Fibroblast of villous mesenchyme (primary cell): Measurements from ENCODE around the gene PYGL. TPM values are rescaled to one million over a fixed set of nuclear protein-coding genes. Genes with fewer than 3 reads are reported as not detected.

Source experiments
- DNase-seq: peaks from one replicate; pipeline ENCODE4 v3.0.0-alpha.2; 2010; ENCODE audit warnings: low read depth
- H3K4me3 ChIP-seq: 2 replicates; pipeline ENCODE4 v1.5.1; 2011; ENCODE audit warnings: low read depth, mild to moderate bottlenecking, low read length
- CTCF ChIP-seq: IDR thresholded peaks from 2 replicates; pipeline ENCODE4 v1.5.1; 2012; ENCODE audit warnings: low read depth, mild to moderate bottlenecking, low read length; ENCODE audit not compliant: insufficient read depth
- total RNA-seq: library from RNA; depleted of rRNA; stranded (reverse); fragments of >200 nt; gene quantifications from 2 replicates; pipeline ENCODE4 v1.2.3, GENCODE V29; 2012

Gene PYGL
- total RNA-seq, 1 donor, result 82.5 TPM

DNA sequence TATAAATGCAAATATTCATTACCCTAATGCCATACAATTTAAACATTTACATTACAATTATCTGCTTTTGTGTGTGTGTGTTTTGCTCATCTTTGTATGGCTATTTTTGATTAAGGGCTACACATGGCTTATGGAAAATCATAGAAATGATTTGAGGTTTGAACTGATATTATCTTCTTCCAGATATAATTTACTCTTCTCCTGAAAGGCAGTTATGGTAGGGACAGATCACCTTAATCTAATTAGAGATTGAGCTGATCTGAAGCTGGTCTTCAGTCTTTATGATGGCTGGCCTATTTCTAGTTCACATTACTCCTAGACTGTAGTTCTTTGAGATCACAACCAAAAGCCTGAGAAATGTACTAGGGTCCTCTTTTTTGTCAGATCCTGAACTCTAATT lies 56.8 kb downstream of the PYGL start:
- H3K4me3 ChIP-seq, result no peak overlapping the region
- DNase-seq, result no peak
- TF ChIP-seq CTCF, result no peak

GRCh38 chr14:50883827-50884197 lies 60.5 kb downstream of the PYGL start:
- TF ChIP-seq CTCF, result no peak
- no peak overlapping the region for H3K4me3 ChIP-seq
- no peak for DNase-seq

GRCh38 chr14:50882932-50883826 lies 61.1 kb downstream of the PYGL start:
- no peak for TF ChIP-seq CTCF
- DNase-seq, result no peak
- H3K4me3 ChIP-seq, result no peak overlapping the region

DNA sequence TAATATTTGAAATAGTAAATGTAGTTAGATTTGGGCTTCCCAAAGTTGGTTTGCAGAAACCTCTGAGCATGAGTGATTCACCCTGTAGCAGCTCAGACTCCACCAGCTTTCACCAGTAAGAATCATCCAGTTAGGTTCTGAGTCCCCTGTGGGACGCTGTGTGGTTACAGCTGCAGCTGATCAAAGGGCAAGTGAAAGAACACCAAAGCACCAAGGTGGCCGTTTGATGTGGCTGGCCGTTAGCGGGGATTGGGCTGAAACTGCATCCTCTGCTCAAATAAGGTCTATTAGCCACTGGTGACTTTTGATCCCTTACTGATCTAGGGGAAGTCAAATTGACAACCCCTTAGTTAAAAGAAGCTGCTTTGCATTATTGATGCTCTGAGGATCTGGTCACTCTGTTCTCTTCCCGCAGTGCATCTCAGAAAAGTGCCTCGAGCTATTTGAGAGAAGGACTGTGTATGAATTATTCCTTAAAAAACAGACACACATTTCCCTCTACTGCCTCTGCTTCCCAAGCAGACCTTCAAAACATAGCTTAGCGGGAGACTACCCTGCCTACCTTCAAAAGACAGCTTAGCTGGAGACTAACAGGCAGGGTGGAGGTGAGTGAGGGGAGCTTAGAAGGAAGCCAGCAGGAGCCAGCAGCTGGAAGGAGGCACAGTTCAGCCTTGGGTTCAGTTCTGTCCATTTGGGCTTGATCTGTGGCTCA lies 68.8 kb downstream of the PYGL start:
- TF ChIP-seq CTCF, result no peak
- no peak for DNase-seq
- H3K4me3 ChIP-seq, result no peak overlapping the region

DNA sequence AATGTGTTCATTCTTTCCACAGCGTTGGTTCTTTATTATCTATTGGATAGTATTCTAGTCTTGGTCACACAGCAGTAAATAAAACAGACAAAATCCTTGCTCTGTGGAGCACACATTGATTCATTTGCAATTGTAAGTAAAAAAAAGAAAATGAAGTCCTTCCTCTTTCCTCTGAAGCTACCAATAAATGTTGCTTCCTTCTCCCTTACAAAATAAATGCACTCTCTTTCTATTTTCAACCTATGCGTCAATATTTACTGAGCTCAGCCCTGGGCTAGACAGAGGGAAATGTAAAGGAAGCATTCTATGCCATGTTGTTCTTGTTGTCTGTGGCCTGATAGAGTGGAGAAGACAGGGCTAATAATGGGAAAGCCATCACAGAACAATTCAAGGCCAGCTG lies 69.5 kb downstream of the PYGL start:
- no peak overlapping the region for H3K4me3 ChIP-seq
- DNase-seq, result no peak
- no peak for TF ChIP-seq CTCF

- peak within 1 kb of the TSS; percentile 15 for H3K4me3 ChIP-seq
These were observed 72.2 kb downstream of the PYGL start, which contains the start of gene ABHD12B for GRCh38 chr14:50871914-50872732. TSS of gene ABHD12B (plus strand) at chr14:50872053. CDS start at chr14:50872175, 122 bp downstream.

More at GRCh38 chr14:50871914-50872732, 72.2 kb downstream of the PYGL start, which contains the start of gene ABHD12B:
- TF ChIP-seq CTCF, result no peak
- no peak for DNase-seq
